Mesothelial cell of epicardium (in vitro differentiated cells): Measurements from ENCODE around the gene CD70. TPM values are rescaled to one million over a fixed set of nuclear protein-coding genes. Genes with fewer than 3 reads are reported as not detected.
"Not testable (repeated sequence)": the region's sequence is repeated elsewhere in the genome, so short reads cannot be mapped to it uniquely, and the experiment has no call there.

ENCODE experiments used
- DNase-seq, 2 experiments: peaks; one replicate each; pipeline ENCODE4 v3.0.0; 2021; ENCODE audit warnings: low spot score in 2 of 2; ENCODE audit not compliant: unreplicated experiment in 2 of 2
- H3K27ac Mint-ChIP-seq: 2 replicates; pipeline ENCODE4 v1.8.0; 2021; ENCODE audit warnings: mixed read lengths
- H3K27me3 Mint-ChIP-seq: 2 replicates; pipeline ENCODE4 v1.8.0; 2021; ENCODE audit warnings: low read depth, mixed read lengths
- H3K36me3 Mint-ChIP-seq: 2 replicates; pipeline ENCODE4 v1.8.0; 2021; ENCODE audit warnings: mixed read lengths
- H3K4me1 Mint-ChIP-seq: 2 replicates; pipeline ENCODE4 v1.8.0; 2021; ENCODE audit warnings: mixed read lengths
- H3K4me3 Mint-ChIP-seq: 2 replicates; pipeline ENCODE4 v1.8.0; 2021; ENCODE audit warnings: mild to moderate bottlenecking, moderate library complexity, mixed read lengths
- H3K9me3 Mint-ChIP-seq: 2 replicates; pipeline ENCODE4 v1.8.0; 2021; ENCODE audit warnings: mixed read lengths
- CTCF ChIP-seq: fragments of 200-600 bp; sonication (generic); IDR thresholded peaks from one replicate; pipeline ENCODE4 v1.5.0; 2021; ENCODE audit warnings: antibody characterized with exemption; ENCODE audit not compliant: unreplicated experiment
- total RNA-seq: library from RNA; stranded (reverse); gene quantifications from 3 replicates; pipeline ENCODE4 v1.2.1, GENCODE V29; 2021

Gene CD70
- total RNA-seq, 1 donor from 2014 or later: not detected

GRCh38 chr19:6617374-6617773 lies 26.4 kb upstream of the CD70 start:
- Mint-ChIP-seq H3K9me3 (peaks cover 50% of the 10 kb centered on the region), H3K27ac (no peak overlapping the region), H3K36me3 (no peaks in the 10 kb centered on the region), H3K27me3 (no peaks in the 10 kb centered on the region), H3K4me3 (no peak overlapping the region), H3K4me1 (no peaks in the 10 kb centered on the region)
- no peak for DNase-seq
- TF ChIP-seq CTCF: no peak

- H3K36me3 Mint-ChIP-seq: no peaks in the 10 kb centered on the region
- H3K27ac Mint-ChIP-seq: no peak overlapping the region
- no peak for TF ChIP-seq CTCF
- peaks cover 6% of the 10 kb centered on the region for H3K27me3 Mint-ChIP-seq
- H3K4me3 Mint-ChIP-seq: no peak overlapping the region
- DNase-seq: no peak
- peaks cover 46% of the 10 kb centered on the region for H3K9me3 Mint-ChIP-seq
- H3K4me1 Mint-ChIP-seq: no peaks in the 10 kb centered on the region
Observed at GRCh38 chr19:6616011-6616410, 25.1 kb upstream of the CD70 start.

DNA sequence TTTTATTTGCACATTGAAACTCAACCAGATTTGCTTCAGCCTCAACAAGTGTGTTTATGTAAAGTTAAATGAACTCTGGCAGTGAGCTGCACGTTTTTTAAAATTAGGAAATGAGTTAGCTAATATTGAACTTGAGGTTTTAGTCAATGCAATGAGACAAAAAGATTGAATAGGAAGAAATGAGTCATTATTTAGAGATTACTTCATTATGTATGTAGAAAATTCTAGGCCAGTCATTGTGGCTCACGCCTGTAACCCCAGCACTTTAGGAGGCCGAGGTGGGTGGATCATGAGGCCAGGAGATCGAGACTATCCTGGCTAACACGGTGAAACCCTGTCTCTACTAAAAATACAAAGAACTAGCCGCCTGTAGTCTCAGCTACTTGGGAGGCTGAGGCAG lies 22.8 kb upstream of the CD70 start:
- no peak overlapping the region for H3K4me3 Mint-ChIP-seq
- no peak for TF ChIP-seq CTCF
- DNase-seq: no peak
- H3K9me3 Mint-ChIP-seq: peaks cover 29% of the 10 kb centered on the region
- peaks cover 13% of the 10 kb centered on the region for H3K27me3 Mint-ChIP-seq
- no peak overlapping the region for H3K27ac Mint-ChIP-seq
- H3K36me3 Mint-ChIP-seq: no peaks in the 10 kb centered on the region
- no peaks in the 10 kb centered on the region for H3K4me1 Mint-ChIP-seq

DNA sequence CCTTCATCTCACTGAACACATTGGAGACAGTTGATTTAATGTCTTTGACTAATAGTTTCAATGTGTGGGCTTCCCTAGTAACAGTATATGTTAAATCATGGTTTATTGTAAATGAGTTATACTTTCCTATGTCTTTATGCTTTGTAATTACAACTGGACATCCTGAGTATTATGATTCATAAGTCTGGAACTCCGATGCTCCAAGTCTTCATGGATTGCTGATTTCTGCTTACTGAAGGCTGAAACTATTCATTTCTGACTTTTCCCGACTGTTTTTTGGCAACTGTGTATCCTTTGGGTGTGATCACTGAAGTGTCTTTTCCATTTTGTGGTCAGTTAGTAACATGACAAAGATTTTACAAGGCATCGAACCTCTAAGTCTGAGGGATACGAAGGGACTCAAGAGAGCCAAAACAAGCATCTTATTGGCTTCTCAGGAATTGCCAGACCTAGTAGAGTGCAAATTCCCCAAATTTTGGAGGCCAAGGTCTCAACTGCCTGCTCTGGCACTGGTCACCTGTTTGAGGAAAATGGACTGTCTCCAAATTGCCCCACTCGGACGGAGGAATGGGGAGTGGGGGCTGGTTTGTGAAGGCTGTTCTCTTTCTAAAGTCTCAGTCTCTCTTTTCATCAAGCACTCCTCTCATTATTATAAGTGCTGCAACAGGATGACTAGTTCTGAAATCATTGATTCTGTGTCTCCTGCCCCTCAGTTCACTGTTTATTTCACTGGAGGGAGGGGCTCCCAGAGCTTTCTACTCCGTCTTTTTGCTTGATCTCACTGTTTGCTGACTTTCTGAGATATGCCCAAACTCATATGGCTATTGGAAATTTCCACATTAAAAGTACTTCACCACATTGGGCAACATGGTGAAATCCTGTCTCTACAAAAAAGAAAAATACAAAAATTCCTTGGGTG lies 20.2 kb upstream of the CD70 start:
- H3K4me1 Mint-ChIP-seq: no peaks in the 10 kb centered on the region
- no peak for TF ChIP-seq CTCF
- no peaks in the 10 kb centered on the region for H3K36me3 Mint-ChIP-seq
- no peak for DNase-seq
- H3K27ac Mint-ChIP-seq: no peak overlapping the region
- H3K4me3 Mint-ChIP-seq: no peak overlapping the region
- peaks cover 16% of the 10 kb centered on the region for H3K9me3 Mint-ChIP-seq
- H3K27me3 Mint-ChIP-seq: peaks cover 14% of the 10 kb centered on the region

- TF ChIP-seq CTCF: no peak
- peaks cover 12% of the 10 kb centered on the region for H3K9me3 Mint-ChIP-seq
- H3K36me3 Mint-ChIP-seq: no peaks in the 10 kb centered on the region
- H3K27me3 Mint-ChIP-seq: peaks cover 14% of the 10 kb centered on the region
- no peak overlapping the region for H3K4me3 Mint-ChIP-seq
- H3K4me1 Mint-ChIP-seq: no peaks in the 10 kb centered on the region
- DNase-seq: no peak
- H3K27ac Mint-ChIP-seq: no peak overlapping the region
Observed at GRCh38 chr19:6608940-6609339, 18.0 kb upstream of the CD70 start.

DNA sequence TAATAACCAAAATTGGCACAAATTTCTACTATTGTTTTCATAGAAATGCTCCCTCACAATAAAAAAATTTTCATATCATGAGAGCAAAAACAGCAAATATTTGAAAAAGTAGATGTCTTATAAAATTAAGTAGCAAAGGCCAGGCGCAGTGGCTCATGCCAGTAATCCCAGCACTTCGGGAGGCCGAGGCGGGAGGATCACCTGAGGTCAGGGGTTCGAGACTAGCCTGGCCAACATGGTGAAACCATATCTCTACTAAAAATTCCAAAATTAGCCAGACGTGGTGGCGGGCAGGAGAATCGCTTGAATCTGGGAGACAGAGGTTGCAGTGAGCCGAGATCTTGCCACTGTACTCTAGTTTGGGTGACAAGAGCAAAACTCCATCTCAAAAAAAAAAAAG lies 17.2 kb upstream of the CD70 start:
- not testable (repeated sequence) for H3K36me3 Mint-ChIP-seq, H3K9me3 Mint-ChIP-seq, H3K27ac Mint-ChIP-seq, H3K4me1 Mint-ChIP-seq, H3K4me3 Mint-ChIP-seq, DNase-seq
- H3K27me3 Mint-ChIP-seq: peaks cover 15% of the 10 kb centered on the region

DNA sequence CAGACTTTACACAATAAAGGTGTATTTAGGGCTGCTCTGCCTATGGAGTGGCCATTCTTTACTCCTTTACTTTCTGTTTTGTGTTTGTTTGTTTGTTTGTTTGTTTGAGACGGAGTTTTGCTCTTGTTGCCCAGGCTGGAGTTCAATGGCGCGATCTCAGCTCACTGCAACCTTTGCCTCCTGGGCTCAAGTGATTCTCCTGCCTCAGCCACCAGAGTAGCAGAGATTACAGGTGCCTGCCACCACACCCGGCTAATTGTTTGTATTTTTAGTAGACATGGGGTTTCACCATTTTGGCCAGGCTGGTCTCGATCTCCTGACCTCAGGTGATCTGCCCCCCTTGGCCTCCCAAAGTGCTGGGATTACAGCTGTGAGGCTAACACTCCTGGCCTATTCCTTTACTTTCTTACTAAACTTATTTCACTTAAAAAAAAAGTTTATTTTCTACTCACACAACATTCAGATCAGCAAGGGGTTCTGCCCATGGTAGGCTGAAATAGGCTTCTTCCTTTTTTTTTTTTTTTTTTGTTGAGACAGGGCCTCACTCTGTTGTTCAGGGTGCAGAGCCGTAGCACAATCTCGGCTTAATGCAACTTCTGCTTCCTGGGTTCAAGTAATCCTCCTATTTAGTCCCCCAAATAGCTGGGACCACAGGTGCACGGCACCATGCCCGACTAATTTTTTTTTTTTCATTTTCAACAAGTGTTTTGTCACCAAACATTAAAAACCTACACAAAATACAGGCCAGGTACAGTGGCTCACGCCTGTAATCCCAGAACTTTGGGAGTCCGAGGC lies 15.5 kb upstream of the CD70 start:
- not testable (repeated sequence) for H3K36me3 Mint-ChIP-seq, H3K27ac Mint-ChIP-seq, H3K4me3 Mint-ChIP-seq, H3K4me1 Mint-ChIP-seq, DNase-seq, H3K9me3 Mint-ChIP-seq
- peaks cover 13% of the 10 kb centered on the region for H3K27me3 Mint-ChIP-seq
